K562 (cell line): ENCODE results near the gene AGPAT2. TPM values are rescaled to one million over a fixed set of nuclear protein-coding genes. Genes with fewer than 3 reads are reported as not detected.

Source experiments
- CBFA2T3 ChIP-seq: fragments of 450-650 bp; IDR thresholded peaks from 2 replicates; pipeline ENCODE4 v1.6.1; 2017
- CHD4 ChIP-seq: fragments of 200-600 bp; sonication (generic); IDR thresholded peaks from 3 replicates; pipeline ENCODE4 v1.6.1; 2012; ENCODE audit warnings: low read depth, mild to moderate bottlenecking, mixed read lengths, low read length, inconsistent platforms; ENCODE audit not compliant: insufficient read depth, insufficient replicate concordance, poor library complexity, severe bottlenecking
- DNMT1 ChIP-seq: fragments of 450-650 bp; IDR thresholded peaks from 2 replicates; pipeline ENCODE4 v1.6.1; 2016; ENCODE audit warnings: antibody characterized with exemption, mild to moderate bottlenecking
- ETV1 ChIP-seq: fragments of 450-650 bp; conservative IDR thresholded peaks from 2 replicates; pipeline ENCODE4 v1.6.1; 2016; ENCODE audit warnings: missing genetic modification characterization, control low read depth, low read depth, missing compliant biosample characterization
- GTF2E2 ChIP-seq: fragments of 200-800 bp; sonication (Bioruptor generic); IDR thresholded peaks from 2 replicates; pipeline ENCODE4 v1.6.1; 2016; ENCODE audit warnings: missing genetic modification characterization, missing compliant biosample characterization
- GTF2F1 ChIP-seq: IDR thresholded peaks from 2 replicates; pipeline ENCODE4 v1.6.1; 2011; ENCODE audit warnings: low read depth, low read length, improper control_type of control experiment
- HEY1 ChIP-seq: fragments of 250-450 bp; sonication (Bioruptor Pico); IDR thresholded peaks from 2 replicates; pipeline ENCODE4 v1.5.0; 2020; ENCODE audit warnings: mild to moderate bottlenecking, moderate library complexity, borderline replicate concordance
- HMG20A ChIP-seq: fragments of 450-650 bp; formaldehyde crosslinking; conservative IDR thresholded peaks from 2 replicates; pipeline ENCODE4 v1.4.0; 2020; ENCODE audit warnings: mild to moderate bottlenecking, mixed read lengths
- ILK ChIP-seq: fragments of 450-650 bp; IDR thresholded peaks from 2 replicates; pipeline ENCODE4 v1.6.1; 2016; ENCODE audit warnings: missing genetic modification characterization, low read depth, mild to moderate bottlenecking, missing compliant biosample characterization, moderate library complexity, borderline replicate concordance
- KHSRP ChIP-seq: fragments of 450-650 bp; IDR thresholded peaks from 2 replicates; pipeline ENCODE4 v1.6.1; 2017
- MAFF ChIP-seq: IDR thresholded peaks from 2 replicates; pipeline ENCODE4 v1.6.1; 2012; ENCODE audit warnings: low read length, improper control_type of control experiment
- MED1 ChIP-seq: sonication (generic); formaldehyde crosslinking; IDR thresholded peaks from 2 replicates; pipeline ENCODE4 v1.8.1; 2023; ENCODE audit warnings: missing genetic modification reagents, borderline replicate concordance
- MNT ChIP-seq, 2 experiments: fragments of 450-650 bp; conservative IDR thresholded peaks; 2 replicates each; pipeline ENCODE4 v1.6.1; 2017; ENCODE audit warnings: mild to moderate bottlenecking in 2 of 2, moderate library complexity in 2 of 2
- RFX1 ChIP-seq: fragments of 450-650 bp; IDR thresholded peaks from 2 replicates; pipeline ENCODE4 v1.6.1; 2016; ENCODE audit warnings: mild to moderate bottlenecking, moderate library complexity
- SOX6 ChIP-seq: fragments of 450-650 bp; IDR thresholded peaks from 2 replicates; pipeline ENCODE4 v1.6.1; 2014; ENCODE audit warnings: mild to moderate bottlenecking
- TFE3 ChIP-seq: fragments of 450-650 bp; formaldehyde crosslinking; IDR thresholded peaks from 2 replicates; pipeline ENCODE4 v1.4.0; 2020; ENCODE audit warnings: mild to moderate bottlenecking, mixed read lengths
- U2AF2 ChIP-seq: fragments of 200-400 bp; formaldehyde crosslinking; optimal IDR thresholded peaks from 2 replicates; pipeline ENCODE3; 2017; ENCODE audit warnings: low read depth, mild to moderate bottlenecking, low read length
- ZBTB5 ChIP-seq: fragments of 450-650 bp; IDR thresholded peaks from 2 replicates; pipeline ENCODE4 v1.6.1; 2017; ENCODE audit warnings: antibody characterized with exemption
- ZC3H8 ChIP-seq: fragments of 450-650 bp; IDR thresholded peaks from 2 replicates; pipeline ENCODE4 v1.6.1; 2017
- ZNF280A ChIP-seq: fragments of 450-650 bp; IDR thresholded peaks from 2 replicates; pipeline ENCODE4 v1.6.1; 2018; ENCODE audit warnings: mild to moderate bottlenecking, low read depth; ENCODE audit not compliant: partially characterized antibody
- ZNF408 ChIP-seq: fragments of 250-450 bp; sonication (Bioruptor Pico); IDR thresholded peaks from 2 replicates; pipeline ENCODE4 v1.4.0; 2020; ENCODE audit warnings: low read depth, mild to moderate bottlenecking, moderate library complexity
- polyA plus RNA-seq, 8 experiments: library from polyadenylated mRNA; depleted of rRNA in 4 of 8; stranded (reverse) in 5 of 8; unstranded in 3 of 8; fragments of >200 nt; fragmentation: Nextera tagmentation in 2 of 8; fragmentation: Illumina TruSeq in 1 of 8; extraction: Ambion mirVana in 2 of 8; extraction: Trizol in 1 of 8; gene quantifications; 2 replicates each; pipeline versions ENCODE4 v1.2.1 to v1.2.3, GENCODE V29; 2011 to 2014; ENCODE audit warnings: inconsistent platforms in 1 of 8, missing spikeins in 1 of 8
- total RNA-seq, 7 experiments: library from RNA; depleted of rRNA in 6 of 7; stranded (reverse); fragments of >200 nt in 6 of 7; fragmentation: Illumina TruSeq in 2 of 7; extraction: Trizol in 2 of 7; gene quantifications; 2 replicates each; pipeline versions ENCODE4 v1.2.1 to v1.2.3, GENCODE V29; 2011 to 2021; ENCODE audit warnings: low replicate concordance in 1 of 7

Gene AGPAT2
- total and polyA plus RNA-seq, 9 of the 15 experiments (the other 6 are each of a cell fraction or from before 2014, with no cell fraction given), result 0.13 to 54.5 (median 23.9) TPM

- TF ChIP-seq CHD4 (no peak), GTF2F1 (no peak), HMG20A (no peak), GTF2E2 (tag) (no peak), TFE3 (CRISPR knock-in tag) (no peak), SOX6 (no peak), MED1 (no peak), HEY1 (CRISPR knock-in tag) (no peak), ZBTB5 (no peak), ZNF408 (CRISPR knock-in tag) (no peak), ZC3H8 (no peak), U2AF2 (no peak), ETV1 (tag) (no peak), RFX1 (no peak), ZNF280A (no peak), DNMT1 (no peak), KHSRP (no peak), ILK (no peak), MNT (conservative IDR thresholded peaks at IDR 0.05) (no peak), MAFF (no peak), CBFA2T3 (peak; percentile 30)
Measured at GRCh38 chr9:136707849-136708517, 20.7 kb upstream of the AGPAT2 start (continued).
